Natural killer cell (primary cell): ENCODE data around the gene NOTUM. TPM values are rescaled to one million over a fixed set of nuclear protein-coding genes. Genes with fewer than 3 reads are reported as not detected.

Experiments used
- ATAC-seq, 3 donors: fragments of 150-1000 bp in 2 of 3; fragments of 200-7000 bp in 1 of 3; cut with Tn5 transposase; 1 replicate in 1 of 3; 2 replicates in 2 of 3; pipeline ENCODE4 v1.10.0; 2021; ENCODE audit warnings: mild to moderate bottlenecking in 2 of 3, moderate library complexity in 2 of 3
- DNase-seq, 2 donors: peaks; one replicate each; pipeline versions ENCODE4 v3.0.0 to v3.0.0-alpha.2; 2013 to 2021; ENCODE audit warnings: mixed read lengths in 1 of 2
- H3K27ac ChIP-seq: one replicate; pipeline ENCODE4 v1.5.1; 2013; ENCODE audit warnings: mild to moderate bottlenecking, low read length
- H3K27me3 ChIP-seq: one replicate; pipeline ENCODE4 v1.6.1; 2013; ENCODE audit warnings: low read length; ENCODE audit not compliant: control insufficient read depth, insufficient read depth
- H3K36me3 ChIP-seq: one replicate; pipeline ENCODE4 v1.6.1; 2013; ENCODE audit warnings: low read length; ENCODE audit not compliant: control insufficient read depth, insufficient read depth
- H3K4me1 ChIP-seq: one replicate; pipeline ENCODE4 v1.6.1; 2013; ENCODE audit warnings: low read length; ENCODE audit not compliant: control insufficient read depth, insufficient read depth
- H3K4me3 ChIP-seq: one replicate; pipeline ENCODE4 v1.5.1; 2013; ENCODE audit warnings: low read length
- H3K9me3 ChIP-seq: one replicate; pipeline ENCODE4 v1.6.1; 2013; ENCODE audit warnings: low read length; ENCODE audit not compliant: control insufficient read depth, insufficient read depth
- H3K27ac Mint-ChIP-seq, 2 donors: one replicate each; pipeline ENCODE4 v1.8.0; 2022; ENCODE audit warnings: mild to moderate bottlenecking in 2 of 2, mixed read lengths in 2 of 2, moderate library complexity in 1 of 2
- H3K27me3 Mint-ChIP-seq, 2 donors: one replicate each; pipeline ENCODE4 v1.8.0; 2022; ENCODE audit warnings: low read depth in 2 of 2, mixed read lengths in 2 of 2
- H3K36me3 Mint-ChIP-seq: one replicate; pipeline ENCODE4 v1.8.0; 2022; ENCODE audit warnings: mixed read lengths
- H3K4me1 Mint-ChIP-seq, 2 donors: one replicate each; pipeline ENCODE4 v1.8.0; 2022; ENCODE audit warnings: mixed read lengths in 2 of 2
- H3K4me3 Mint-ChIP-seq: one replicate; pipeline ENCODE4 v1.8.0; 2022; ENCODE audit warnings: mild to moderate bottlenecking, moderate library complexity, mixed read lengths
- H3K9me3 Mint-ChIP-seq, 2 donors: one replicate each; pipeline ENCODE4 v1.8.0; 2022; ENCODE audit warnings: mixed read lengths in 2 of 2
- CTCF ChIP-seq: fragments of 200-600 bp; IDR thresholded peaks from one replicate; pipeline ENCODE4 v1.8.0; 2022; ENCODE audit warnings: antibody characterized with exemption
- WGBS: methylation state at CpG from one replicate; pipeline ENCODE4 v1.1.7; 2013; ENCODE audit warnings: missing lambda C conversion rate; ENCODE audit not compliant: insufficient coverage; 5-methylcytosine and 5-hydroxymethylcytosine counted together
- intact Hi-C: fragments of 100-400 bp; cut with micrococcal nuclease; formaldehyde crosslinking; loops from one replicate; pipeline ENCODE4 v1.14.2; 2022
- total RNA-seq, 4 donors: library from RNA; stranded (reverse); fragments of 120-200 nt in 1 of 4; gene quantifications; one replicate each; pipeline versions ENCODE4 v1.2.3 to v1.2.4, GENCODE V29; 2013 to 2022

NOTUM gene
- total RNA-seq, 3 donors from 2014 or later (not counting 1 experiment from before 2014, with no cell fraction given): not detected

GRCh38 chr17:81987161-81987770, 26.3 kb upstream of the NOTUM start:
- TF ChIP-seq CTCF: no peak
- H3K27ac ChIP-seq: no peak overlapping the region
- no peaks in the 10 kb centered on the region for H3K9me3 ChIP-seq
- DNase-seq (no peak), ATAC-seq (no peak)
- Mint-ChIP-seq H3K9me3 (no peaks in the 10 kb centered on the region), H3K4me3 (no peak overlapping the region), H3K27me3 (no peaks in the 10 kb centered on the region), H3K4me1 (peaks cover 6 to 18% of the 10 kb centered on the region in 2 donors), H3K27ac (peak overlapping the region in 1 of 2 donors; percentile 53), H3K36me3 (no peaks in the 10 kb centered on the region)
- 90% methylated on average over 26 of the region's 26 CpGs for WGBS
- H3K27me3 ChIP-seq: no peaks in the 10 kb centered on the region
- H3K4me1 ChIP-seq: no peaks in the 10 kb centered on the region
- intact Hi-C loops: no loop called here
- H3K36me3 ChIP-seq: peaks cover 25% of the 10 kb centered on the region
- no peak overlapping the region for H3K4me3 ChIP-seq

- no peaks in the 10 kb centered on the region for H3K9me3 Mint-ChIP-seq
- no peak overlapping the region for H3K4me3 Mint-ChIP-seq
- no peaks in the 10 kb centered on the region for H3K9me3 ChIP-seq
- WGBS: 95% methylated on average over 26 of the region's 26 CpGs
- intact Hi-C loops: no loop called here
- peak overlapping the region in 1 of 2 donors; percentile 53 for H3K27ac Mint-ChIP-seq
- H3K36me3 ChIP-seq: peaks cover 25% of the 10 kb centered on the region
- ATAC-seq (no peak), DNase-seq (no peak)
- no peak overlapping the region for H3K27ac ChIP-seq
- TF ChIP-seq CTCF: no peak
- no peaks in the 10 kb centered on the region for H3K27me3 ChIP-seq
- no peak overlapping the region for H3K4me3 ChIP-seq
- no peaks in the 10 kb centered on the region for H3K36me3 Mint-ChIP-seq
- H3K4me1 ChIP-seq: no peaks in the 10 kb centered on the region
- peaks cover 6 to 18% of the 10 kb centered on the region in 2 donors for H3K4me1 Mint-ChIP-seq
- no peaks in the 10 kb centered on the region for H3K27me3 Mint-ChIP-seq
These were observed 25.6 kb upstream of the NOTUM start for GRCh38 chr17:81986606-81987005.

- H3K27me3 Mint-ChIP-seq: no peaks in the 10 kb centered on the region
- H3K36me3 Mint-ChIP-seq: no peaks in the 10 kb centered on the region
- H3K9me3 Mint-ChIP-seq: no peaks in the 10 kb centered on the region
- H3K27ac Mint-ChIP-seq: no peak overlapping the region
- Histone ChIP-seq H3K27ac (no peak overlapping the region), H3K36me3 (peaks cover 25% of the 10 kb centered on the region), H3K4me3 (no peak overlapping the region), H3K4me1 (peaks cover 10% of the 10 kb centered on the region), H3K9me3 (no peaks in the 10 kb centered on the region), H3K27me3 (no peaks in the 10 kb centered on the region)
- peak in 1 of 3 donors; percentile 41 for ATAC-seq
- WGBS: 93% methylated on average over 20 of the region's 21 CpGs
- H3K4me1 Mint-ChIP-seq: peaks cover 0 to 23% of the 10 kb centered on the region in 2 donors
- DNase-seq: no peak
- intact Hi-C loops: no loop called here
- no peak for TF ChIP-seq CTCF
- no peak overlapping the region for H3K4me3 Mint-ChIP-seq
These were observed 23.9 kb upstream of the NOTUM start for GRCh38 chr17:81984773-81985410.
